Middle frontal gyrus (tissue), 1 donor: ENCODE measurements around the gene DPP6.

Source experiments
- DNase-seq: peaks from one replicate; pipeline ENCODE4 v3.0.0-alpha.2; 2015; ENCODE audit warnings: low spot score; ENCODE audit errors: extremely low spot score

Gene DPP6

GRCh38 chr7:154855366-154855765 lies 803.2 kb downstream of the DPP6 start:
- DNase-seq, result no peak

GRCh38 chr7:154856733-154857132 lies 804.5 kb downstream of the DPP6 start:
- DNase-seq, result no peak

DNA sequence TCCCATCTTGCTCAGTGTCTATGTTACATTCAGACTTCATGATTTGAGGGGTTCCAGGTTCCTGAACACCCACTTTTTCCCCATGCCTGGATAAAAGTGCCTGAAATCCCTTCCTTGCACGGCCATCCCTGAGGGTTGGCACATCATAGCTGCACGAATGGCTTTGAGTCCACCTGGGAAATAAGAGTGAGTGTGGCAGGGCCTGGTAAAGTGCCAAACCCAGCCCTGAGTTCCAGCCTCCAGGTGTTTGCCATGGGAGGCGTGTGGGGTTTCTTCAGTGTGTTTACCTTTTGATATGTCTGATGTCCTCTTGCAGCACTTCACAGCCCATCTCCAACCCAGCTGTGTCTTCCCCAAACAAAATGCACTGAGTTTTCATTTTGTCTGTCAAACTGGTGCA lies 805.0 kb downstream of the DPP6 start:
- no peak for DNase-seq

GRCh38 chr7:154857728-154858681 lies 805.8 kb downstream of the DPP6 start:
- no peak for DNase-seq

DNA sequence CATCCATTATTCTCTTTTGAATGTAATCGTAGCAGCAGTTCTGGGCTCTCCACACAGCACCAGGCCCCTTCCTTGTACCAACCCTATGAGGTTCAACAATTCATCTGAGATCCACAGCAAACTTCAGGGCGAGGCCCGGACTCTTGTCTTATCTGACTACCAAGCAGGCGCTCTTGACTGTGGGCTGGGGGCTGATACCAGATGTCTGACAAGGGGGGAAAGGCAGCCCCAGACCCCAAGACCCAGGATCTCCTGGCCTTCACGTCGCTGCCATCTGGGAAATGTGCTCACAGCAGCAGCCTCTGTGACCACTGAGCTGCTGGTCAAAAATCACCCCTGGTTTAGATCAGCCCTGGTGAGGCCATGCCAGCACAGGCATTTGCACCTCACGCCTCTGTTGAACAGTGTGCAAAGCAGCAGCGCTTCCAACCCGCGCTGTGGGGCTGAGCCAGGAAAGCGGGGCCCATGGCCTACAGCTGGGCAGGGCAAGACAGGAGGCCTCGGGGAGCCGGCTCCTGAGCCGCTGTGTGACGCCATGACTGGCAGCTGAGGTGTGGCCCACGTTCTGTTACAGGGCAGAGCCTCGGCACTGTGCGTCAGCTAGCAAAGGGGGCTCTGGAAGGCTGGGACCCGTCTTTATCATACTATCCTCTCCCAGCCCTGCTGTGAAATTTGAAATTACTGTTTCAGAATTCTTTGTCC lies 806.8 kb downstream of the DPP6 start:
- DNase-seq, result no peak

DNA sequence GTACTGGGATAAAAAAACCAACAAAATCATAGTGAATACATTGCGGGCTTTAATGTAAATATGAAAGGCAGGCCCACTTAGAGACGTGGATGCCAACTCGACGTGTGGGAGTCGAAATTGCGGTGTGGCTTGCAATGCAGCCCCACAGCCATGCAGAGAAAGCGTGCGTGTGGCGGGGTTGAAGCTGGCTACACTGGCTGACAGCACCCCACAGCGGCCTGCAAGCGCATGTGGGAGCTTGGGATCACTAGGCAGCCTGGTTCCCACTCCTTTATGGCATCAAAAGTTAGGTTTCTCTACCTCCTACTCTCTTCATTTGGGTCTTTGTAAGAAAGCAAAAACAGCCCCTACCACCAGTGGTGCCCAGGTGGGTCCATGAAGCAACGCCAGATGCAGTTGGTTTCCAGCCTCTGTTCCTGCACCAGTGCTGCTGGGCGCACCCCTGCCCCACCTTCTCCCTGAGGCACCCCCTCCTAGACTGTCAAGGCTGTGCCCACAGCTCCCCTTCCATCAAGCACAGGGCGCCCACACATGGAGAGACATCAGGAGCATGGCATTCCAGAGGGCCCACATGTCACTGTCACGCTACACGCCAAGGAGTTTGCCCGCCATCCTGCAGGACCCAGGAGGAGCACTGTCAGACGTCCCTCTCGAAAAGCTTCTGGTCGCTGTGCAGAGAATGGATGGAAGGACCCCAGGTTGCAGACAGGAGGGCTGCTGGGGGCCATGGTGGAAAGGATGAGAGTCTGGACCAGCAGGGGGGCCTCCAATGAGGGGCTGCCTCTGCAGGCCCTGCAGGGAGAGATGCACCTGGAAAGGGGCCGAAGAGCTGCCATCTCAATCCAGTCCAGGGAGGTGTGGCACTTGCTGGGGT lies 807.8 kb downstream of the DPP6 start:
- DNase-seq, result no peak

DNA sequence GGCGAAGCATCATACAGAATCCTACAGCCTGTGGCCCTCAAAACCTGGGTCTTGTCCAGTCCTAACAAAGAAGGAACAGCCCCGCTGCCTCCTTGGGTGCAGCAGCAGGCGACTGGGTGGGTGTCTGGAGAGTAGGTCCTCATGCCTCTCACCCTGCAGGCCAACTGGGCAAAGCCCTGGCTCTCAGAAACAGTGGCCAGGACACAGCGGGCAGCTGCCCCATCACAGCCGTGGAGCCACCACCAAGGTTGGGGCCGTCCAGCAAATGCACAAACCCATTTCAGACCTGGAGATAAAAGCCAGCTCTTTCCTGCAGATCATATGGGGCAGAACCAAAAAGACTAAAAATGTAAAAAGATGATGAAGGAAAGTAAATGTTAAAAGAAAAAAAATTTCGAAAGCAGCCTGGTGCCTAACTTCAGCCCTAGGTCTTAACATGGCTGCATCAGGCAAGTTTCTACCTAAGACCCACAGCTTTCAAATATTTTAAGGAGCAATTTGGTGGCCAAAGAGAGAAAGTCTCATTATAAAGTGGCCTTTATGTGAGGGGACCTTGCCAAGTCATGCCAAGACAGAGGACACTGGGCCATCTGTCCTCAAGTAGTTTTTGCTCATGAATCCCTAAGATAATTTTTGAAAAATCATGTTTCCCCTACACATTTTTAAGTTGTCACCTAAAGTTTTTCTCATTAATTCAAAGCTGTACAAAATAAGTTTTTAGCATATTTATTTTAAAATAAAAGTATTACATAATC lies 808.6 kb downstream of the DPP6 start:
- no peak for DNase-seq

- no peak for DNase-seq
Observed at GRCh38 chr7:154861589-154861988, 809.4 kb downstream of the DPP6 start.

DNA sequence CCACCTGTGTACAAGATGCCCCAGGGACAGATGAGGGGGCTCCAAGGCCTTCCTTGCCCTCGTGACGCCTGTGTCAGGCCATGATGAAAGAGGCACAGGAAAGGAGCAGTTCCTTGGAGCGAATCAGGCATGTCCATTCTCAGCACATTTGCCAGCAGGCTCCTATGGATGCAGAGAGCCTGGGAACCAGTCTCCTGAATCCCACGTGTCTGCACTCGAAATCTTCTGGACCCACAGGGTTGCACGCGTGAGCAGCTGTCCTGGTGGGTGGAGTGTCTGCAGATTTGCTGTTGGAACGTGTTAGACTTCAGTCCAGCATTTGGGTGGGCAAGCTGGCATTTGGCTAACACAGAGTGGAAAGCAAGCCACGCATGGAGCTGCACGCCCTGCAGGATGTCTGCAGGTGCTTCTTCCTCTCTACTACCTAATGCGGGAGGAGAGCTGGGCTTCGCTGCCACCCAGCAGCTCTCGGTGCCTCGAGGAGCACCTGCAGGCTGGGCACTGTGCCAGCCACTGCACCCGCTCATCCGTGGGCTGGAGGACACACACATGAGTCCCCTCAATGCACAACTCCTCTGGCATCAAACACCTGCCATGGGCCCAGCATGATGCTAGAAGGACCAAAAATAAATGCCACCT lies 810.1 kb downstream of the DPP6 start:
- DNase-seq, result no peak

DNA sequence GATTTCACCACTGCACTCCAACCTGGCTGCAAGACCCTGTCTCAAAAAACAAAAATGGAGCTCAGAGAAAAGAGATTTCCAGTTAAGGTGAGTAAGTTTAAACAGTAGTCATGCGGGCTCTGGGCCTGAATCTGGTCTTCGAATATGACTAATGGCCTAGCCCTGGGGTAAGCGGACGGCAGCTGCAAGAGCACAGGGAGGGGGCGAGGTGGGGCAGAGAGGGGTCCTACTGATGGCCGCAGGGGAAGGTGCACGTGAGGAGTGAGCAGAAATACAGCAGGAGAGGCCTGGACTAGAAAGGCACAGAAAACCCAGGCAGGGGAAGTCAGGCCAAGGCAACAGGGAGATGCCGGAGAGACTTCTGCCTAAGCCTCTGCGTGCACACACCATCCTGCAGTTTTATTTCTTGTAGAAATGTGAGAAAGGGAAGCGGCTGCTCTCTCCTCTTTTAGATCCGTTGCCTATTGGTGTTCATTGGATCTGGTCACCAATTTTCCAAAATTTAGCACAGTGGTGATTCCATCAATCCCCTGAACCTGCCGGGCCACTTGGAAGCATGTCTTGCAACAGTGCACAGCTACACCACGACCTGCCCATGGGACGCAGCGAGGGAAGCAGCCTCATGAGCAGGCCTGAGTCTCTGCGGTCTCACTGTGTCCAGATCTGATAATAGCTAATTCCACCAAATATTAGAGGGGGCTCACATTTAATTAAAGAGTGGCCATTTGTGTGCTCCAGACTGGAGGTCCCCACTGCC lies 811.7 kb downstream of the DPP6 start:
- DNase-seq, result no peak

DNA sequence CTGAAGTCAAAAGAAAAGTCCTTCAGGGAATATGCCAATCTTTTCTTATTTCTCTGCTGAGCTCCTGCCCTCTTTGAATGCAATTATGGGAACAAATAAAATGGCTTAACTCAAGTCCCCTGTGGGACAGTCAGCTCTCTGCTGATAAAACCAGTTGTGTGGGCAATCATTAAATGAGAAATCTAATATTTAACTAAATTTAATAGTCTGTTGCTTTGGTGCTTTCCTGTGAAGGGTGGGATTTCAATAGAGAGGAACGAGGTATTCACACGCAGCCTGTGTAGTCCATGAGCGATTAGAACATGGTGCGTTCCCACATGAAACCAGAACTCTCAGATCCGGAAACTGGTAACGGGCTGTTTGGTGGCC lies 812.3 kb downstream of the DPP6 start:
- DNase-seq, result no peak

GRCh38 chr7:154865984-154866685 lies 813.9 kb downstream of the DPP6 start:
- no peak for DNase-seq

DNA sequence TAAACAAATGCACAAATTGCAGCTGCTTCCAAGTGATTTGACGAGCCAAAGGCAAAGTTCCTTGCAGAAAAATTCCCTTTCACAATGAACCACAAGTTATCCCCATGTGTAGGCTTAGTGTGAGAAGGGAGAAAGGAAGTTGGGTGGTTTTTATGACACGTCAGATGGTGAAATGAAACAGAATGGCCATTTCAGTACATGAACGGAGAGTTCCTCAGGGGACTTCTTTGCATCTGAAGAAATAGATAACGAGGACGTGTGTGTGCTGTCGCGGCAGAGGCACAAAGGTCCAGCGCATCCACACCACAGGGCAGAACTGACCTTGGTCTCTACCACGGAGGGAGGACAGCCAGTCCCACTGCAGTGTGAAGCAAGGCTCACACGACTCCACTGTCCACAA lies 814.9 kb downstream of the DPP6 start:
- no peak for DNase-seq

- DNase-seq, result no peak
Observed at GRCh38 chr7:154868921-154869320, 816.7 kb downstream of the DPP6 start.

GRCh38 chr7:154869436-154869835 lies 817.2 kb downstream of the DPP6 start:
- no peak for DNase-seq

DNA sequence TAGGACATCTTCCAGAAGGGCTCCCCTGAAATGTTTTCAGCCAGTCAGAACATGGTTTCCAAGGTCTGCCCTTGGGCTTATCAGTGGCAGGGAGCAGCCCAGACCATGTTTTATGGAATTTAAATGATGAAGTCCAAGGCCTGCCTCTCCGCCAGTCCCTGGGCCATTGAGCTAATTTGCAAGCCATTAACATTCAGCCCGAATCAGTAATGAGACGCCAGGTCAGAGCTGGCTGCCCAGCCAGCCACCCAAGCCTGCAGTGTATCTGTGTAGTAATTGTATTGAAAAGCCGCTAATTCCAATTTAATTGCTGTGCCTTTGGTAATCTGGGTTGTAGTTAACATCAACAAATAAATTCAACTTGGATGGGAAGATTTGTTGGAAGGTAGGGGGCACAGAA lies 819.3 kb downstream of the DPP6 start:
- no peak for DNase-seq

- no peak for DNase-seq
Observed at GRCh38 chr7:154871928-154872750, 819.9 kb downstream of the DPP6 start.

DNA sequence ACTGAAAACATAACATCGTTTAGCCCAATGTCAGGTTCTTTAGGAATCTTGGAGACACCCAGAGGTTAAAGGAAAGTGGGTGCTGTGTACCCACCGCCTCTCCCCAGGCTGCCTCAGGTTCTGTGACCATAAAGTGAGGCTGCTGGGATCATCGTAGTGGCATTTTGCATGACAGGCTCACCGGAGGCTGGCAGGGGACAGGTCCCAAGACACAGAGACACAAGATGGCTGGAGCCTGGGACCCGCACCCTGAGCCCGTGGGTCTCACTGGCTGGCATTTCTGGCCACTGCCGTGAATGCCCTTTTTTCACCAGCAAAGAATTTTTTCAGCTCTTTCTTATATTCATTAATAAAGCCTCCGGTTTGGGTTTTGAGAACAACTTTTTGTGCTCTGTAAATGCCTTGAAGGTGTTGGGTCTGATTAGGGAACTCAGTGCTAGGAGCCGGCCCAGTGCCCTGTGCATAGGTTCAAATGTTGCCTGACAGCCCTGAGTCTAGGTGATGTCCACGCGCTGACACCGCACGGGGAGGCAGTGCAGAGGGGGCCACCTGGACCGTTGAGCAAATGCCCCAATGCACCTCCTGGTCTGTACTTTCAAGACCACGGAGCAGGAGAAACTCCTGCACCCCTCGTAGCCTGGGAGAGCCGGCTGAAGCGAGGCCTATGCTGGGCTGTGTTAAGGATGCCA lies 820.8 kb downstream of the DPP6 start:
- DNase-seq, result no peak
